Stimulated activated CD8-positive, alpha-beta memory T cell treated with anti-CD3 and anti-CD28 coated beads, Interleukin-4, amount 100 ng/mL, for 48 hours (primary cell): ENCODE measurements around the gene PLBD2.

ENCODE experiments used
- DNase-seq: peaks from one replicate; pipeline ENCODE4 v3.0.0-alpha.2; 2020

The PLBD2 gene, protein sequence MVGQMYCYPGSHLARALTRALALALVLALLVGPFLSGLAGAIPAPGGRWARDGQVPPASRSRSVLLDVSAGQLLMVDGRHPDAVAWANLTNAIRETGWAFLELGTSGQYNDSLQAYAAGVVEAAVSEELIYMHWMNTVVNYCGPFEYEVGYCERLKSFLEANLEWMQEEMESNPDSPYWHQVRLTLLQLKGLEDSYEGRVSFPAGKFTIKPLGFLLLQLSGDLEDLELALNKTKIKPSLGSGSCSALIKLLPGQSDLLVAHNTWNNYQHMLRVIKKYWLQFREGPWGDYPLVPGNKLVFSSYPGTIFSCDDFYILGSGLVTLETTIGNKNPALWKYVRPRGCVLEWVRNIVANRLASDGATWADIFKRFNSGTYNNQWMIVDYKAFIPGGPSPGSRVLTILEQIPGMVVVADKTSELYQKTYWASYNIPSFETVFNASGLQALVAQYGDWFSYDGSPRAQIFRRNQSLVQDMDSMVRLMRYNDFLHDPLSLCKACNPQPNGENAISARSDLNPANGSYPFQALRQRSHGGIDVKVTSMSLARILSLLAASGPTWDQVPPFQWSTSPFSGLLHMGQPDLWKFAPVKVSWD

DNA sequence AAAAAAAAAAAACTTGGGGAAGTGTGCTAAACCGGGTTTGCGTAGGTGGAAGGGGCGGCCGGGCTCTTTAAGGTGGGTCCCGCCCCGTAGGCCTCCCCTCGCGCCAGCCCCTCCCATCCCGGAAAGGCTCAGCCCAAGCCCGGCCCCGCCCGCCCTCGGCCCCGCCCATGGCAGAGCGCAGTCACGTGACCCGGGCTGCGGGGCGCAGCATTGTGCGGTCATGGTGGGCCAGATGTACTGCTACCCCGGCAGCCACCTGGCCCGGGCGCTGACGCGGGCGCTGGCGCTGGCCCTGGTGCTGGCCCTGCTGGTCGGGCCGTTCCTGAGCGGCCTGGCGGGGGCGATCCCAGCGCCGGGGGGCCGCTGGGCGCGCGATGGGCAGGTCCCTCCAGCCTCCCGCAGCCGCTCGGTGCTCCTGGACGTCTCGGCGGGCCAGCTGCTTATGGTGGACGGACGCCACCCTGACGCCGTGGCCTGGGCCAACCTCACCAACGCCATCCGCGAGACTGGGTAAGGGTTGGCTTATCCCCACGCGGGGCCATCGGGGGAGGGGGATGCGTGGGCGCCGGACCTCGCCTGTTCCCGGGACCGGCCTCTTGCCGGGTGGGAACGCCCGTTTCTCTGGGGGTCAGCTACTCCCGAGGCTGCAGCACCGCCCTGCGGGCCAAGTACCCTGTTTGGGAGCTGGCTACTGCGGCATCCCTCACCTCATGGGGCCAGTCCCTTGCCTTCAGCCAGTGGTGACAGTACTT is at the start of gene PLBD2:
TSS of gene PLBD2 (plus strand) at position 207 of the 752 bp plus-strand sequence. CDS start at position 221, 14 bp downstream.
- DNase-seq: peak; percentile 94

GRCh38 chr12:113310489-113310888 is 47.9 kb upstream of the PLBD2 start:
- DNase-seq: no peak

DNA sequence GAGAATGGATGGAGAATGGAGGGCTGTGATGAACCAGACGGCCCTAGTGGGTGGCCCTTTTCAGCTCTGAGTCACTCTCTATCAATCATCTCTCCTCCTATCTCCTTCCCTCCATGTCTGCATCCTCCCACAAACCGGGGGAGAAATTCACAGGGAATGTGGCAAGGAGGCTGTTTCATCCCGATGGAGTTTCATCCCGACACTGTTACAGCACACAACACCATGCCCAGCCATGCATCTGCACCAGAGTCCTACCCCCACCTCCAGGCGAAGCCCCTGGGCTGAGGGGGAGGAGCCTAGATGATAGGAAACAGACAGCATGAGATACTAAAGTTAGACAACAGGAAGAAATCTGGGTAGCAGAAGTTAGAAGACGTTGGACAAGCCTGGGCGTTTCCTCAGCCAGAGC is 44.3 kb upstream of the PLBD2 start:
- no peak for DNase-seq

DNA sequence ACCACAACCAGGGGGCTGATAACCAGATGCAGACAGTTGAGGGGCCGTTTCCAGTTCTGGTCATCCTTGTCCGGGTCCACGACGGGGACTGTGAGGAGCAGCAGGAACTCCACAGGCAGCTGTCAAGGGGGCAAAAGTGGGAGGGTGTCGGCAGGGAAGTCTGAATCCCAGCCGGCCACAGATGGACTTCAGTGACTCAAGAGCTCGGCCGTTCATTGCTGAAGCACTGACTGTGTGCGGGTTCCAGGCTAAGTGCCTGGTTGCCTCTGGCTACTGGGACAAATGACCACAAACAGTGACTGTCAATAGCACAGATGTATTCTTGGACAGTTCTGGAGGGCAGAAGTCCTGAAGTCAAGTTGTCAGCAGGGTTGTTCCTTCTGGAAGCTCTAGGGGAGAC is 43.0 kb upstream of the PLBD2 start:
- no peak for DNase-seq

DNA sequence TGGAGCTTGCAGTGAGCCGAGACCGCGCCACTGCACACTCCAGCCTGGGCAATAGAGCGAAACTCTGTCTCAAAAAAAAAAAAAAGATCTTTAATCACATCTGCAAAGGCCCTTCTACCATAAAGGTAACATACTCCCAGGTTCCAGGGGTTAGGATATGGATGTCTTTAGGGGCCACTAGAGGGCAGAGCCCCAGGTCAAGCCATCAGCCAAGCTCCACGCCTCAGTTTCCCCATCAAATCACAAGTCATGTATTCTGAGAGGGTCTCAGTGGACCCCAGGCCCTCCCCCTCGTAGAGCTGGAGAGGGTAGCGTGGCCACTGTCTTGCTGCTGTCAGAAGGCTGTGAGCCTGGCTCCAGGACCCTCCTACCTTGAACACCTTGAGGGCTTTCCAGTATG is 42.2 kb upstream of the PLBD2 start:
- DNase-seq: no peak

DNA sequence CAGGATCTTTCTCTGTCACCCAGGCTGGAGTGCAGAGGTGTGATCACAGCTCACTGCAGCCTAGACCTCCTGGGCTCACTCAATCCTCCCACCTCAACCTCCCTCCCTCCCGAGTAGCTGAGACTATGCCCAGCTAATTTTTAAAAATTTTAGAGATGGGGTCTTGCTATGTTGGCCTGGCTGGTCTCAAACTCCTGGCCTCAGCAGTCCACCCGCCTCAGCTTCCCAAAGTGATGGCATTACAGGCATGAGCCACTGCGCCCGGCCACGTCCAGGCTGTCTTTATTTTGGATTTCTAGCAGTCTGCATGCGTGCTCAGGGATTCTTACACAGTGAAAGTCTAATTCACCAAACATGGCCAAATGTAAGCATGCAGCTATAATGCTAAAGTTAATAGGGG is 41.3 kb upstream of the PLBD2 start:
- DNase-seq: no peak

DNA sequence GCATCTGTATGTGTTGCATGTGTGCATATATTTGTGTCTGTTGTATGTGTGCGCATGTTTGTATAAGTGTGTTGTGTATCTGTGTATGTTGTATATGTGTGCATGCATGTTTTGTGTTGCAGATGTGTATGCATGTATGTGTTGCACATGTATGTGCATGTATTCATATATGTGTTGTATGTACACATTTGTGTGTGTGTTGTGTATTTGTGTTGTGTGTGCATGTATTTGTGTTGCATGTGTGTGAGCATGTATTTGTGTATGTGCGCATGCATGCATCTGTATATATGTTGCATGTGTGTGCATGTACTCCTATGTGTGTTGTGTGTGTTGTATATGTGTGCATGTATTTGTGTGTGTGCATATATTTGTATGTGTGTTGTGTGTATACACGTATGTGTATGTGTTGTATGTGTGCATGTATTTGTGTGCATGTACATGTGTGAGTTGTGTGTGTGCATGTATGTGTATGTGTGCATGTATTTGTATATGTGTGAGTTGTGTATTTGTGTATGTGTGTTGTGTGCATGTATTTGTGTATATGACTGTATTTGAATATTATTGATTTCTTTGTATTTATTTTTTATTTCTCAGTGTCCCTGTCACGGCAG is 40.2 kb upstream of the PLBD2 start:
- DNase-seq: no peak

DNA sequence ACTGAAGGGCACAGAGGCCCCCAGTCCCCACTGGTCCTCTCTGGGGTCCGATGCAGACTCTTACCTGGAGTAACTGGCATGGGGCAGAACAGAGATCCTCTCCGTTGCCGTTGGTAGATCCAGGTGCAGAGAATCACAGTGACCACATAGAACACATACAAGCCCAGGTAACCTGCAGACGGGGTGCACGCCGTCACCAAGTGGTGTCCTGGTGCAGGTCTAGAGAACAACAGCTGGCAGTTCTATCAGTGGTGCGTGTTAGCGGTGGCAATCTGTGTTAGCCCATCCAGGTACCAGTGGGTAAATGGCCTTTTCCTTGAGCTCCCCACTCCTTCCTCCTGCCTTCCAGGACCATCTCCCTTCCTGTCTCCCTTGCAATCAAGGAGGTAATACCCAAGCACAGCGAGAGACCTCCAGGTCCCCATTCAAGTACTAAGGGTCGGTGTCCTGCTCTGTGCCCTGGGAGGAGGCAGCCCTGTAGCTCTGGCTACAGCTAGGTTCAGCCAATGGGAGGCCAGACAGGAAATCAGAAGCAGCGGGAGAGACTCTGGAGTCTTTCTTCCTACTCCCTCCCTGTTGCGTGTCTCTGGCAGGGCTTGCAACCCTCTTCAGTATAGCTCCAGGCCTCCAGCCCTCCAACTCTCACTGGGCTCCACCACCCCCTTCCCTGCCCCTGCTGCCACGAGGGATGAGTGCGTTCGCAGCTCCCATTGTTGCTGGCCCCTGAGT is 39.3 kb upstream of the PLBD2 start:
- no peak for DNase-seq

- DNase-seq: no peak
These were observed 38.0 kb upstream of the PLBD2 start for GRCh38 chr12:113320401-113320800.

DNA sequence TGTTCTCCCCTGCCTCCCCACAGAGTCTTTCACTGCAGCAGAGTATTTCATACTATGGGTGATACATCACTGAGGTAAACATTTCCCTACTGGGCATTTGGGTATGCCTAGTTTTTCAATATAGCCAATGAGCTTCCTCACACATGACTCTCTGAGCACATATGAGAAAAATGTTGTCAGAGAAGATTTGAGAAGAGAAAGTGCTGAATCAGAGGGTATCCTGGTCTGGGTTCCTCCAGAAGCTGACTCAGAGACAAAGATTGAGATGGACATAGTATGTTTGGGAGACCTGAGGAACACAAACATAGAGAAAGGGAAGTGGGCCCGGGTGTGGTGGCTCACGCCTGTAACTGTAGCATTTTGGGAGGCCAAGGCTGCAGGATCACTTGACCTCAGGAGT is 36.0 kb upstream of the PLBD2 start:
- no peak for DNase-seq

DNA sequence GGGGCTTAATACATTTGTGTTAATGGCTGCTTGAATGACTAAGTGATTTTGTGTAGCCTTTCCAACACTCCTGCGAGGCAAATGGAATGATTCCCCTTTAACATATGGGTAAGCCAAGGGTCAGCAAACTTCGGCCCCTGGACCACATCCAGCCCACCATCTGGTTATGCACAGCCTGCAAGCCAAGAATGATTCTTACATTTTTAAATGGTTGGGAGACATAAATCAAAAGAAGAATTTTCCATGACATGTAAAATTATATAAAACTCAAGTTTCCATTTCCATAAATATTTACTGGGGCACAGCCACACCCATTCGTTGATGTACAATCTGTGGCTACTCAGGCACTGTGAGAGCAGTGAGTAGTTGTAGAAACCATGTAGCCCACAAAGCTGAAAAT is 32.5 kb upstream of the PLBD2 start:
- DNase-seq: no peak

DNA sequence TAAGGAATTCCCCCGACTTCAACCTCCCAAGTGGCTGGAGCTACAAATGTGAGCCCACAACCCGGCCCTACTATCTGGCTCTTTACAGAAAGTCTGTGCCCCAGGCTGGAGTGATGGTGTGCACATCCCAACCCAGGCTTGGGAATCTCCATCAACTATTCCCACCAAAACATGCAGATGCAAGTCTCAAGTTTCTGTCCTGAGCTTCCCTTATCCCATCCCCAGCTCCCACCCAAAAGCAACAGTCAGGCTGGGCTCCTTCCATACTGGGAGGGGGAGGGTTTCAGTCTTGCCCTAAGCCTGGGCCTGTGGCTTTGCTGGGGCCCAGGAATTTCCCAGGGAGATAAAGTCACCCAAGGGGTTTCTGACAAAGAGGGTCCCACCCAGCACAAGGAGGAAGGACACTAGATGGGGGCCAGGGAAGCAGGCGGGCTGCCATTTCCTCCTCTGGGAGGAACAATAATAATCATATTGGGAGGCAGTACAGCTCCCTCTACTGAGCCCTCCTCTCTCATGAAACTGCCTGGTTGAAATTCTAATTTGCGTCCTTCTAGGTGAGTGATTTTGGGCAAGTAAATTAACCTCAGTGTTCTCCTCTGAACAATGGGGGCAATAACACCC is 31.5 kb upstream of the PLBD2 start:
- DNase-seq: no peak

DNA sequence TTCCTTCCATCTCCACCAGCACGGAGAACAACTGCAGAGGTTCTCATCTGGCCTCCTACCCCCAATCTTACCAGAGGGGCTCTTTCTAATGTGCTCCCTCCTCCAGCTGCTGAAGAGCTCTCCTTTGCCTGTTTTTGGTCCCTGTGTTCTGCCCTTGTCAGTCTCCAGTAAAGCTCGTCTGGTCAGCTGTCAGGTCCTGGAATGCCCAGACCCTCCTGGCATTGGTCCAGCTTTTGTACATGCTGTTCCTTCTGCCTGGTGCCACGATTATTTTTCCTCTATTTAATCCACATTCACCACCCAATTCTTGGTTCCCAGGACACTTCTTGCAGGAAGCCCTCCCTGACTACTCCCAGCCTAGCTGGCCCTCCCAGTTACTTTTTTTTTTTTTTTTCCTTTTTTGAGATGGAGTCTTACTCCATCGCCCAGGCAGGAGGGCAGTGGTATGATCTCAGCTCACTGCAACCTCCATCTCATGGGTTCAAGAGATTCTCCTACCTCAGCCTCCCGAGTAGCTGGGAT is 30.0 kb upstream of the PLBD2 start:
- DNase-seq: no peak

DNA sequence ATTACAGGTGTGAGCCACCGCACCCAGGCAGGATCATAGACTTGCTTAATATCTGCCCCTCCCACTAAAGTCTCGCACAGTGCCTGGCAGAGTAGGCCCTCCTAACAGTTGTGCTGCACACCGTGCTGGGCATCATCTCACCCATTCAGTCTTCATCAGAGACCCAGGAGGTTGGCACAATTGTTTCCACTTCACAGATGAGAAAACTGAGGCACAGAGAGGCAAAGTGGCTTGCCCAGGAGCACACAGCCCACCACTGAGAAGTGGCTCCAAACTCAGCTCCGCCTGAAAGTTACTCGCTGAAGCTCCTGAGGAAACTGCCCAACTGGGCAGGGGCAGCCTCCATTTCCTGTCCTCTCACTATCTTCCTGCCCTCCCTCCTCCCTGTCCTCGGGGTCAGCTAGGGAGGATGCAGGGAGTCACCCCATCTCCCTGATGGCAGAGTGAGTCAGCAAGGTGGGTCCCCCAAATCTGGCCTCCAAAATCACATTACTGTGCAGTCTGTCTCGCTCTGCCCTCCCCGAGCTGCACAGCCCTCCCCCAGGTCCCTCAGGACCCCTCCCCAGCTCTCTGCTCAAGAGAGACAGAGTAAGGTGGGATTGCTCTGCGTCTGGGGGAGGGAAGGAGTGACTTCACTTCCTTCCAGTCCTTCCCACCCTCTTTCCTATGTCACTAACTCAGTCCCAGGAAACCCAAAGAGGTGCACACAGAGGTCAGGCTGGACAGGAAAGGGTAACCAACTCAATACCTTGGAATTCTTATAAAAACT is 29.2 kb upstream of the PLBD2 start:
- no peak for DNase-seq

DNA sequence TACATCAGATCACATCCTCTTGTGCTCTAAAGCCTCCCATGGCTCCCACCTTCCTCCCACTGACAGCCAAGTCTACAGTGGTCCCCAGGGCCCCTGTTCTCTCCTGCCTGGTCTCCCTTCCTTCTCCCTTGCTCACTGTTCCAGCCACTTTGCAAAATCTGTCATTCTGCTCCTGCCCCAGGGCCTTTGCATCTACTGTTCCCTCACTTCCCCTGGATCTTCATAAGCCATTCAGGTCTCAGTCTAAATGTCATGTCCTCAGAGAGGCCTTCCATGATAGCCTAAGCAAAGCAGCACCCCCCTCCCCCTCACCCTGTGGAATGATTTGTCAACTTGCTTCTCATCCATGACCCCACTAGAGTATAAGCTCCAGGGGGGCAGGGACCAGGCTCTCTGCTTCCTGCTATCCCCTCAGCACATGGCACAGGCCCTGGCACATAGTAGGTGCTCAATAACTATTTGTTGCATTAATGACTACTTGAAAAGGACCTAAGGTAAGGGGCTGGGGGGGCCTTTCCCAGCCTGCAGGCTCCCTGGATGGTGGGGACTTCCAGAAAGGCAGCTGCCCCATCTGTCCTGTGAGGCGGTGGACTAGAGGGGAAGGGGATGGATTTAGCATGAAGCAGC is 28.5 kb upstream of the PLBD2 start:
- no peak for DNase-seq

DNA sequence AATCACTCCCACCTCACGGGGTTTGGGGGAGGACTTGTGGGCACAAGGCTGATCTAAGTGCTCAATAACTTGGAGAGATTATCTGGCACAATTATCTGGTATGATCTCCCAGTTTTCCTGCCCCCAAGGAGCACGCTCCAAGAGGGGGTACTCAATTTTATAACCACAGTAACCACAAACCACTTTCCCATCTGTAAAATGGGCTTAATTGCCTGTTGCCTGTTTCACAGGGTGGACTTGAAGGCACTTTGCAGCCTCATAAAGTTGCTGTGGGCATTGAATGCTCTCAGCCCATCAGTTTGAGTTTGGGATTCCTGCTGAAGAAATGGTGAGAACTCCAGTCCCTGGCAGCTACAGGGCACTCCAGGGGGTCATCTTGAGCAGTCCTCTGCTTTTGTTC is 27.9 kb upstream of the PLBD2 start:
- DNase-seq: no peak

DNA sequence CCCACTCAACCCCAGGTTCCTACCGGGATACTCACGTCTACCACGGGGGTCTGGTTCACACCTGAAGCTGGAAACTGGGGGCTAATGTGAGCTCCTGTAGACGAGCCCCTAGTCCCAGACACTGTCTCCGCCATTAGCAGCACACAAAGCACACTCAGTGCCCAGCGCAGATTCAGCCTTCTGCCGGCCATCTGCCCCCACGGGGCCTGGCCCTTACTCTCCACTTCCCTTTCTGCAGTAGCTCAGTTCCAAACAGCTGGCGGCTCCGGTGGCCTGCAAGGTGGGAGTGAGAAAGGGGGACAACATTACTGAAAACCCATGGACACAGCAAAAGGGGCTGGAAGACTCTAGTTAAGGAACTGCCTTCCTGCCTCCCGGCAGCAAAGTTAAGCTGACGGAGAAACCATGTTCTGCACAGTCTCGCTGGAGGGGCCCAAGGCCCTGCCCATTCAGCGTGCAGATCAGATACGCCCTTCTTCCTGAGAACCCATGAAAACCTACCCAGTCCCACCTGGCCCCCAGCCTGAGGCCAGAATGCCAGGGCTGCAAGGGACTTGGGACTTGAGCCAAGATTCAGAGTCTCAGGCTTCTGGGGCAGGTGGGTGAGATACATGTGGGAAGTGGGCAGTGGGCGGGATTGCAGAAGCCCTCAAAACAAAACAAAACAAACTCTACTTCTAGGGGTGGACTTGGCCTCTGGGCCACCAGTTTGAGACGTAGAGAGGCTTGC is 25.5 kb upstream of the PLBD2 start:
- no peak for DNase-seq

GRCh38 chr12:113333418-113333750 is 25.0 kb upstream of the PLBD2 start:
- no peak for DNase-seq

GRCh38 chr12:113333877-113334785 is 24.3 kb upstream of the PLBD2 start:
- peak; percentile 27 for DNase-seq
